ENCODE measurements around the gene EPG5.

DNA sequence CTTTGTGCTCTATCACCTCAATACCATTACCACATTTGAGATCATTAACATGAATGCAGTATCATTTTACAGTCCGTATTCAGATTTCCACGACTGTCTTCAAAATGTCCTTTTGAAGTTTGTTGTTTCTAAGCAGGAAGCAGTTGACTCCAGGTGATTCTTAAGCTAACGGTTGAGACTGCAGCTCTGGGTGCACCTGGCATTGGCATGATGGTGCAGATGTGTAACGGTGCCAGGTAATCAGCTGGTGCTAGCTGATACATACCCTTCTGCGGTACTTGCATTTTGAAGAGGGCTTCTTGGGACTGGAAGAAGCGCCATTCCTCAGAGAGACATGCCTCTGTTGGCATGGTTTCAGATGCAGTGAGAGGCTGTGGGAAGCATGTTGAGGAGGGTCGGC lies 122.2 kb downstream of the EPG5 start:
- TF ChIP-seq, protein P1, sequence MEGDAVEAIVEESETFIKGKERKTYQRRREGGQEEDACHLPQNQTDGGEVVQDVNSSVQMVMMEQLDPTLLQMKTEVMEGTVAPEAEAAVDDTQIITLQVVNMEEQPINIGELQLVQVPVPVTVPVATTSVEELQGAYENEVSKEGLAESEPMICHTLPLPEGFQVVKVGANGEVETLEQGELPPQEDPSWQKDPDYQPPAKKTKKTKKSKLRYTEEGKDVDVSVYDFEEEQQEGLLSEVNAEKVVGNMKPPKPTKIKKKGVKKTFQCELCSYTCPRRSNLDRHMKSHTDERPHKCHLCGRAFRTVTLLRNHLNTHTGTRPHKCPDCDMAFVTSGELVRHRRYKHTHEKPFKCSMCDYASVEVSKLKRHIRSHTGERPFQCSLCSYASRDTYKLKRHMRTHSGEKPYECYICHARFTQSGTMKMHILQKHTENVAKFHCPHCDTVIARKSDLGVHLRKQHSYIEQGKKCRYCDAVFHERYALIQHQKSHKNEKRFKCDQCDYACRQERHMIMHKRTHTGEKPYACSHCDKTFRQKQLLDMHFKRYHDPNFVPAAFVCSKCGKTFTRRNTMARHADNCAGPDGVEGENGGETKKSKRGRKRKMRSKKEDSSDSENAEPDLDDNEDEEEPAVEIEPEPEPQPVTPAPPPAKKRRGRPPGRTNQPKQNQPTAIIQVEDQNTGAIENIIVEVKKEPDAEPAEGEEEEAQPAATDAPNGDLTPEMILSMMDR (conservative IDR thresholded peaks at IDR 0.05): no peak
- no peak for TF ChIP-seq ZFX (IDR thresholded peaks at IDR 0.05)

Measured in C4-2B (cell line).